ENCODE results near the gene CIT.
"Not testable (repeated sequence)": the region's sequence is repeated elsewhere in the genome, so short reads cannot be mapped to it uniquely, and the experiment has no call there.

Gene CIT

DNA sequence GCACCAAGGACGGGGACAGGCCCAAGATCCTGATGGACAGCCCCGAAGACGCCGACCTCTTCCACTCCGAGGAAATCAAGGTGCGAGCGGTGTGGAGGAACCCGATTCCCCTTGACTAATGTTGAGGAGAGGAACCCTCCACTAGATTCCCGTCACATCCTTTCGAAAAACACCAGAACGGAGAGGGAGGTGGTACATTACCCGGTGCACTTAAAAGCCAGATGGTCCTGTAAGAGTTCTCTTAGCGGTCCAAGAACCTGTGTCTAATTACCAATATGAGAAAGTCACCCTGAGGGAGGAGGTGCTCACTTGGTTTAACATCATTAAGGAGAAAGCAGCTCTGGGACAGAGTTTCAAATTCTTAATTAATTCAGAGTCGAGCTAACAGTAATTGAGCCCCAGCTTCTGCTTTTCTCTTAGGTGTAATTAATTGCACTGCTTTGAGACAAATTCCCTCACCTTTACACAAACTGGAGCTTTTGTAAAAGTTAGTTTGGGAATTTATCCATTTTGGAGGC, 208.7 kb downstream of the CIT start:
- DNase-seq: no peak

GRCh38 chr12:119667577-119668323, 209.4 kb downstream of the CIT start, which contains the start of gene PRKAB1:
TSS of gene PRKAB1 (plus strand) at chr12:119668133. CDS start at chr12:119668245, 112 bp downstream.
- peak; percentile 98 to 99 for DNase-seq

- peak in 1 of 2 experiments; percentile 70 for DNase-seq
Observed at GRCh38 chr12:119666900-119667576, 210.1 kb downstream of the CIT start.

GRCh38 chr12:119666226-119666795, 210.8 kb downstream of the CIT start:
- no peak for DNase-seq

GRCh38 chr12:119665164-119665929, 211.8 kb downstream of the CIT start:
- no peak for DNase-seq

DNA sequence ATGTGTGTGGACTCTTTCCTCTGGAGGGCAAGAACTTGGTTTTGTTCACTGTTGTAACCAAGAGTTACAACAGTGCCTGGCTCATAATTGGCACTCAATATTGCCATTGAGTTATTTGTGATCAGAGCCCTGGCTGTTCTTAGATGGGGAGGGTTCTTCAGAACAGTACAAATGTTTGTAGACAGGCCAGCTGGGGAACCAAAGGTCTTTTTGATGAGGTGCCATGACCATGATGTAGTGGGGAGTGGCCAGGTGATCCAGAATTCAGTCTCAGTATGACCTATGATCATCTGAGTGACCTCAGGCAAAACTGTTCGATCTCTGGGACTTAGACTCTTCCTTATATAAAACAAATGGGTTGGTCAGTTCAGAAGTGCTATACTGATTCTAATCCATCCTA, 212.5 kb downstream of the CIT start:
- DNase-seq: no peak

GRCh38 chr12:119661882-119662281, 215.2 kb downstream of the CIT start:
- DNase-seq: no peak

DNA sequence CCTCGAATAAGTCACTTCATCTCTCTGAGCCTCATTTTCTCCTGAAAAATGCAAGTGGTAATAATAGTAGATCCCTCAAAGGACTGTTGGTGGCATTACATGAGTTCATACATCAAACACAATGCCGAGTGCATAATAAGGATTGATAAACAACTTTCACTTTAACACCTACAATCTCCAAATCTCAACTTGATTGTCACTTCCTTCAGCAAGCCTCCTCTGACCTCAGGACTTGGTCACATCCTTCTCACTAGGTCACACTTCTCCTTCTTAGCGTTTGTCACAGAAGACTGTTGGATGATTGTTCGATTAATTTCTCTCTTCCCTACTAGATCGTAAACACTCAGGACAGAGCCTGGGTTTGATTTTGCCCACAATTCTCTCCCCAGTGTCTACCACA, 217.0 kb downstream of the CIT start:
- DNase-seq: no peak

DNA sequence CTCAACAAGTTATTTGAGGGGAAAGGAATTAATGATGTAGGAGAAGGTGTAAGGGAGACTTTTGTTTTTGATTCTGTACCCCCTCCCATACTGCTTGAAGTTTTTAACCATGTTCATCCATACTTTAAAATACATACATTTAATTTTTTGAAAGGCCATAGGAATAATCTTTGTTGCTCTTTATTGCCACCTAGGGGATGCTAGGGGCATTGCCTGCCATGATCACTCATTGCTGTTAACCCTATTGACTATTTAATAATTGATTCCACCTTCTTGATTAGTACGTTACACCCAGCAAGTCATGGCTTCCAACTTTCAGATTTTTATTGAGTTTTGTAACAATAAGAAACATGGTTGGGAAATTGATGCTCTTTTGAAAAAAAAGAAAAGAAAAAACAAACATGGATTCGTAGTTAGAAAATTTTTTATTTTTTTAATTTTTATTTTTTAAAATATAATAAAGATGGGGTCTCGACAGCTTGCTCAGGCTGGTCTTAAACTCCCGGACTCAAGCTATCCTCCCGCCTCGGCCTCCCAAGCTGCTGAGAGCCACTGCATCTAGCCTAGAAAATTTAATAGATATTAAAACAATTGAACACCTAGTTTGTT, 217.7 kb downstream of the CIT start:
- peak; percentile 17 to 47 for DNase-seq

- not testable (repeated sequence) for DNase-seq
Observed at GRCh38 chr12:119658166-119658565, 219.0 kb downstream of the CIT start.

DNA sequence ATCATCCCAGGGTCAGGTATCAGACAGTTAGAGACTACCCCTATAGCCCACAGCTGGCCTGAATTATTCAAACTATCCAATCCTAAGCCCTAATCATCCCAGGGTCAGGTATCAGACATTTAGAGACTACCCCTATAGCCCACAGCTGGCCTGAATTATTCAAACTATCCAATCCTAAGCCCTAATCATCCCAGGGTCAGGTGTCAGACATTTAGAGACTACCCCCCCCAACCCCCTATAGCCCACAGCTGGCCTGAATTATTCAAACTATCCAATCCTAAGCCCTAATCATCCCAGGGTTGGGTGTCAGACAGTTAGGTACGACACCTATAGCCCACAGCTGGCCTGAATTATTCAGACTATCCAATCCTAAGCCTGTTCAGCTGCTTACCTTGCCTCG, 220.1 kb downstream of the CIT start:
- DNase-seq: not testable (repeated sequence)

- no peak for DNase-seq
Observed at GRCh38 chr12:119652665-119653064, 224.5 kb downstream of the CIT start.

- DNase-seq: peak; percentile 10 to 25
Observed at GRCh38 chr12:119649202-119649808, 227.8 kb downstream of the CIT start.

DNA sequence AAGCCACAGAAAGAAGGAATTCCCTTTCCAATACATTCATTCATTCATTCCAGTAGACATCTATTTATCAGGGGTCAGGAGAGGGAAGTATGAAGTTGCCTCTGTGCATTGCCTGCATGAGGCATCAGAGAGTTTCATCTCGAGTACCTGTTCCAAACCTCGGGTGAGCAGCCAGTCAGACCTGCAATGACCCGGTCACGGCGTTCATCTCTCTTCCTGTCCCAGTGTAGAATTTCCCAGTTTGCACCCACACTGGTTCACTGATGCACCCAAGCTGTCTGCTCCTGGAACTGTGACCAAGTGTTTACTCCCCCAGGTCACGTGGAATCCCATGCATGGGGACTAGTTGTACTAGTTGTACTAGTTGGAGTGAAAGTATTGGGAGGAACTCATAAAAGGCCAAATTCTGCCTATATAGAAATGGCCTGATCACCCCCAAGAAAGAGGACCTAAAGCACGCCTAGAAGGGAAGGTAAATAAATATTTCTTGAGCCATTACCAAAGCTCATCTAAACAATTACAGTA, 231.5 kb downstream of the CIT start:
- DNase-seq: no peak

DNA sequence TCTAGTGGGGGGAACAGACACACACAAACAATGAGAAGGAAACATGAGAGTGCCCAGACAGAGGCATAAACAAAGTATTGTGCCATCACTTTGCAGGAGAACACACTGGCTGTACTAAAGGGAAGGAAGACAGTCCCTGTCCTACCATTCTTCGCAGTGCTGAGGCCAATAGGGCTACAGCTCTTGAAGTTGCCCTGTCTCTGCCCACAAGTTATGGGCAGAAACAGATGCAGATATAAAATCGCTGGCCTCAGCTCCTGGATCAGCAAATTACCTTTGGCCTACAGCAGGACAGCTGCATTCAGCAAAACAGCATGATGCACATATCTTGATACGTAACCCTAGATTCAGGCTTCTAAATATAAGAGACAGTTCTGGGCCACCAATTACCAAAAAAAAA, 232.2 kb downstream of the CIT start:
- no peak for DNase-seq

DNA sequence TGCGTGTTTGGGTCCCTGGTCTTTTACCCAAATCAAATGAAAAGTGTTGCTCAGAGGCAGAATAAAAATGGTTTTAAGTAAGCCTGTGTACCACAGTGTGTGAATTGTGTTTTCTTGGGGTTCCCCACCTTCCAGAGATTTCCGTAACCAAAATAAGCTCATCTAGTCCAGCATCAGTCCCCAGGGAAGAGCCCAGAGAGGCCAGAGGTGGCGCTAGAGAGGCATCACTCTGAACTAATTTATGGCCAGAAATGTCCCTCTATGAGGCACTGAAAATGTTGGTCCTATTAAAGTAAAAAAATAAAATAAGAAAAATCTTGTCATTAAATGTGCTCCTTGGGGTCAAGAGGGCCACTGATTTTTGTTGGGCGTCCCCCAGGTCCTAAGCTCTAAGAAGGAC, 234.1 kb downstream of the CIT start:
- no peak for DNase-seq
